PC-3 (cell line): ENCODE data around the gene TEX9.

ENCODE experiments used
- EZH2 ChIP-seq: fragments of 300-600 bp; sonication (generic); IDR thresholded peaks from one replicate; pipeline ENCODE4 v1.6.1; 2017; ENCODE audit warnings: antibody characterized with exemption, mild to moderate bottlenecking, low read length; ENCODE audit not compliant: unreplicated experiment
- EZH2phosphoT487 ChIP-seq: fragments of 300-600 bp; sonication (generic); IDR thresholded peaks from 2 replicates; pipeline ENCODE4 v1.6.1; 2018; ENCODE audit warnings: mild to moderate bottlenecking, antibody characterized with exemption, low read length, borderline replicate concordance
- TF ChIP-seq, protein P1 (sequence below): fragments of 300-600 bp; sonication (generic); conservative IDR thresholded peaks from 2 replicates; pipeline ENCODE4 v1.5.1; 2017; ENCODE audit warnings: antibody characterized with exemption, low read depth, mild to moderate bottlenecking, low read length

DNA sequence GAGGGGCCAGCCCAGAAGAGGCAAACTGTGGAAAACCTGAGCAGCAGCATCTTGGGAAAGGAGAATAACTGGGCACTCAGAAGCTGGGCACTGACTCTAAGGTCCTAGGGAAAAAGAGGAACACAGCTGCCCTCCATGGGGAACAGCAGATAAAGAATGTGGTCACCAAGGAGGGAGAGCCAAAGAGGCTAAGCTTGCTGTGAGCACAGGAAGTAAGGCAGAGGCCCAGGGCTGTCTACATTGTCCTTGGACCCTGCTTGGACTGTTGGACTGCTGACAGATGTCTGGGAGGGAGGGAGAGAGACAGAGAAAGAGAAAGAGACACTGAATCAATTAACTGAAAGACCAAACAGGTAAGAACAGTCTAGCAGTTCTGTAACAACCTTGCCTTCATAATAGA is 104.3 kb downstream of the TEX9 start:
- TF ChIP-seq, protein P1, sequence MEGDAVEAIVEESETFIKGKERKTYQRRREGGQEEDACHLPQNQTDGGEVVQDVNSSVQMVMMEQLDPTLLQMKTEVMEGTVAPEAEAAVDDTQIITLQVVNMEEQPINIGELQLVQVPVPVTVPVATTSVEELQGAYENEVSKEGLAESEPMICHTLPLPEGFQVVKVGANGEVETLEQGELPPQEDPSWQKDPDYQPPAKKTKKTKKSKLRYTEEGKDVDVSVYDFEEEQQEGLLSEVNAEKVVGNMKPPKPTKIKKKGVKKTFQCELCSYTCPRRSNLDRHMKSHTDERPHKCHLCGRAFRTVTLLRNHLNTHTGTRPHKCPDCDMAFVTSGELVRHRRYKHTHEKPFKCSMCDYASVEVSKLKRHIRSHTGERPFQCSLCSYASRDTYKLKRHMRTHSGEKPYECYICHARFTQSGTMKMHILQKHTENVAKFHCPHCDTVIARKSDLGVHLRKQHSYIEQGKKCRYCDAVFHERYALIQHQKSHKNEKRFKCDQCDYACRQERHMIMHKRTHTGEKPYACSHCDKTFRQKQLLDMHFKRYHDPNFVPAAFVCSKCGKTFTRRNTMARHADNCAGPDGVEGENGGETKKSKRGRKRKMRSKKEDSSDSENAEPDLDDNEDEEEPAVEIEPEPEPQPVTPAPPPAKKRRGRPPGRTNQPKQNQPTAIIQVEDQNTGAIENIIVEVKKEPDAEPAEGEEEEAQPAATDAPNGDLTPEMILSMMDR, result no peak
- TF ChIP-seq EZH2phosphoT487 (no peak), EZH2 (no peak)
